Activated CD4-positive, alpha-beta memory T cell treated with anti-CD3 and anti-CD28 coated beads for 36 hours (primary cell): Measurements from ENCODE around the gene TMEM217. TPM values are rescaled to one million over a fixed set of nuclear protein-coding genes. Genes with fewer than 3 reads are reported as not detected.

Experiments used
- CTCF ChIA-PET: fragments of 350-600 bp; sonication (Branson Sonifier 250); formaldehyde crosslinking; loops from one replicate; lab custom pipeline; 2021; ENCODE audit warnings: antibody characterized with exemption, inconsistent platforms; lab: Charles Lee
- POLR2A ChIA-PET: fragments of 350-600 bp; sonication (Branson Sonifier 250); formaldehyde crosslinking; loops from one replicate; lab custom pipeline; 2021; ENCODE audit warnings: antibody characterized with exemption; lab: Charles Lee
- DNase-seq: peaks from one replicate; pipeline ENCODE4 v3.0.0-alpha.2; 2020
- H3K27ac Mint-ChIP-seq: one replicate; pipeline ENCODE4 v1.8.0; 2021; ENCODE audit warnings: mixed read lengths
- H3K27me3 Mint-ChIP-seq: one replicate; pipeline ENCODE4 v1.8.0; 2021; ENCODE audit warnings: mixed read lengths
- H3K36me3 Mint-ChIP-seq: one replicate; pipeline ENCODE4 v1.8.0; 2021; ENCODE audit warnings: mixed read lengths
- H3K4me1 Mint-ChIP-seq: one replicate; pipeline ENCODE4 v1.8.0; 2021; ENCODE audit warnings: low read depth, mixed read lengths
- H3K4me3 Mint-ChIP-seq: one replicate; pipeline ENCODE4 v1.8.0; 2021; ENCODE audit warnings: mild to moderate bottlenecking, mixed read lengths
- H3K9me3 Mint-ChIP-seq: one replicate; pipeline ENCODE4 v1.8.0; 2021; ENCODE audit warnings: mixed read lengths
- intact Hi-C: fragments of 100-400 bp; cut with micrococcal nuclease; formaldehyde crosslinking; loops from one replicate; pipeline ENCODE4 v1.15.1; 2023
- total RNA-seq, 2 experiments: library from RNA; stranded (reverse); gene quantifications; one replicate each; pipeline ENCODE4 v1.2.3, GENCODE V29; 2021

TMEM217 gene
- total RNA-seq, 2 experiments from 2014 or later, result 2.2 to 3.3 TPM

- intact Hi-C loops, result loop anchor here (1.0 kb wide), 4 partner anchors 20 to 91 kb away; no protein-coding TSS in a partner anchor
- Mint-ChIP-seq H3K4me1 (peaks cover 64% of the 10 kb centered on the region), H3K9me3 (no peaks in the 10 kb centered on the region), H3K27ac (peak overlapping the region; percentile 87), H3K27me3 (no peaks in the 10 kb centered on the region), H3K36me3 (peaks cover 2% of the 10 kb centered on the region), H3K4me3 (peak overlapping the region; percentile 86)
- DNase-seq, result no peak
- ChIA-PET POLR2A (interaction anchor here (1.0 to 3.4 kb wide), 3 partner anchors 18 to 173 kb away, joined by 3 to 19 read pairs (median 4); partner anchors contain the start of gene CMTR1), CTCF (no interaction called here)
Measured at GRCh38 chr6:37260040-37260439, 2.1 kb upstream of the TMEM217 start.

GRCh38 chr6:37259191-37259590, 1.2 kb upstream of the TMEM217 start:
- intact Hi-C loops, result loop anchor here (2.0 to 5.0 kb wide), 3 partner anchors 14 to 258 kb away; partner anchors contain the start of gene CCDC167
- Mint-ChIP-seq H3K9me3 (no peaks in the 10 kb centered on the region), H3K27me3 (no peaks in the 10 kb centered on the region), H3K27ac (peak overlapping the region; percentile 87), H3K4me3 (peak overlapping the region; percentile 86), H3K36me3 (peaks cover 2% of the 10 kb centered on the region), H3K4me1 (peaks cover 56% of the 10 kb centered on the region)
- ChIA-PET POLR2A (interaction anchor here (0.7 to 3.4 kb wide), 5 partner anchors 17 to 174 kb away, joined by 3 to 19 read pairs (median 3); partner anchors contain the start of genes CMTR1 and PIM1), CTCF (no interaction called here)
- DNase-seq, result no peak

- CTCF ChIA-PET, result interaction anchor here (1.3 kb wide), 2 partner anchors 19 to 207 kb away, joined by 4 to 5 read pairs; no protein-coding TSS in a partner anchor
- POLR2A ChIA-PET, result interaction anchor here (0.6 to 3.4 kb wide), 13 partner anchors 12 to 383 kb away, joined by 3 to 19 read pairs (median 4); partner anchors contain the start of genes CMTR1 and MTCH1
- DNase-seq, result no peak
- Mint-ChIP-seq H3K4me3 (peak overlapping the region; percentile 86), H3K9me3 (no peaks in the 10 kb centered on the region), H3K36me3 (peaks cover 2% of the 10 kb centered on the region), H3K27ac (peak overlapping the region; percentile 87), H3K4me1 (peaks cover 52% of the 10 kb centered on the region), H3K27me3 (no peaks in the 10 kb centered on the region)
- intact Hi-C loops, result loop anchor here (2.0 to 5.0 kb wide), 3 partner anchors 14 to 259 kb away; partner anchors contain the start of gene CCDC167
Measured at GRCh38 chr6:37258405-37259105, 611 bp upstream of the TMEM217 start.

- peaks cover 41% of the 10 kb centered on the region for H3K4me1 Mint-ChIP-seq
- intact Hi-C loops, result loop anchor here (1.0 to 5.0 kb wide), 3 partner anchors 35 to 260 kb away; partner anchors contain the start of gene CCDC167
- no peaks in the 10 kb centered on the region for H3K9me3 Mint-ChIP-seq
- CTCF ChIA-PET, result interaction anchor here (0.7 to 1.3 kb wide), 5 partner anchors 57 to 435 kb away, joined by 3 to 6 read pairs (median 4); partner anchors contain the start of gene PIM1
- peaks cover 2% of the 10 kb centered on the region for H3K36me3 Mint-ChIP-seq
- H3K27me3 Mint-ChIP-seq, result no peaks in the 10 kb centered on the region
- H3K4me3 Mint-ChIP-seq, result peak overlapping the region; percentile 86
- peak overlapping the region; percentile 87 for H3K27ac Mint-ChIP-seq
- DNase-seq, result no peak
- POLR2A ChIA-PET, result interaction anchor here (0.6 to 3.4 kb wide), 12 partner anchors 9 to 1191 kb away, joined by 3 to 19 read pairs (median 4); partner anchors contain the start of gene MTCH1
Measured at GRCh38 chr6:37257320-37257633, 667 bp downstream of the TMEM217 start.

- no peaks in the 10 kb centered on the region for H3K9me3 Mint-ChIP-seq
- H3K4me1 Mint-ChIP-seq, result peaks cover 40% of the 10 kb centered on the region
- DNase-seq, result no peak
- H3K4me3 Mint-ChIP-seq, result peak overlapping the region; percentile 86
- no peak overlapping the region for H3K27ac Mint-ChIP-seq
- no peaks in the 10 kb centered on the region for H3K27me3 Mint-ChIP-seq
- ChIA-PET POLR2A (interaction anchor here (0.6 to 3.4 kb wide), 11 partner anchors 9 to 1190 kb away, joined by 3 to 19 read pairs (median 4); partner anchors contain the start of gene MTCH1), CTCF (interaction anchor here (0.8 to 1.1 kb wide), 3 partner anchors 58 to 239 kb away, joined by 3 to 6 read pairs (median 6); partner anchors contain the start of gene PIM1)
- intact Hi-C loops, result loop anchor here (1.0 to 5.0 kb wide), 3 partner anchors 35 to 260 kb away; partner anchors contain the start of gene CCDC167
- H3K36me3 Mint-ChIP-seq, result peaks cover 2% of the 10 kb centered on the region
Measured at GRCh38 chr6:37256692-37257319, 1.1 kb downstream of the TMEM217 start.

GRCh38 chr6:37254881-37255280, 3.1 kb downstream of the TMEM217 start:
- no peak for DNase-seq
- Mint-ChIP-seq H3K27me3 (no peaks in the 10 kb centered on the region), H3K9me3 (no peaks in the 10 kb centered on the region), H3K4me1 (peaks cover 25% of the 10 kb centered on the region), H3K4me3 (no peak overlapping the region), H3K27ac (no peak overlapping the region), H3K36me3 (no peaks in the 10 kb centered on the region)
- intact Hi-C loops, result loop anchor here (5.0 kb wide), 2 partner anchors 242 to 262 kb away; partner anchors contain the start of gene CCDC167
- ChIA-PET CTCF (no interaction called here), POLR2A (no interaction called here)

GRCh38 chr6:37253486-37254007, 4.4 kb downstream of the TMEM217 start:
- Mint-ChIP-seq H3K4me1 (peaks cover 14% of the 10 kb centered on the region), H3K36me3 (no peaks in the 10 kb centered on the region), H3K9me3 (no peaks in the 10 kb centered on the region), H3K4me3 (no peak overlapping the region), H3K27ac (no peak overlapping the region), H3K27me3 (no peaks in the 10 kb centered on the region)
- ChIA-PET POLR2A (no interaction called here), CTCF (no interaction called here)
- no peak for DNase-seq
- intact Hi-C loops, result no loop called here

- intact Hi-C loops, result no loop called here
- Mint-ChIP-seq H3K27ac (no peak overlapping the region), H3K4me1 (peaks cover 3% of the 10 kb centered on the region), H3K9me3 (no peaks in the 10 kb centered on the region), H3K36me3 (no peaks in the 10 kb centered on the region), H3K4me3 (no peak overlapping the region), H3K27me3 (no peaks in the 10 kb centered on the region)
- ChIA-PET POLR2A (no interaction called here), CTCF (no interaction called here)
- no peak for DNase-seq
Measured at GRCh38 chr6:37251211-37251780, 6.6 kb downstream of the TMEM217 start.

- CTCF ChIA-PET, result no interaction called here
- DNase-seq, result no peak
- POLR2A ChIA-PET, result no interaction called here
- H3K27ac Mint-ChIP-seq, result no peak overlapping the region
- no peaks in the 10 kb centered on the region for H3K36me3 Mint-ChIP-seq
- no peak overlapping the region for H3K4me3 Mint-ChIP-seq
- no peaks in the 10 kb centered on the region for H3K27me3 Mint-ChIP-seq
- H3K4me1 Mint-ChIP-seq, result peaks cover 22% of the 10 kb centered on the region
- intact Hi-C loops, result loop anchor here (5.0 kb wide), 2 partner anchors 188 to 273 kb away; partner anchors contain the start of gene CMTR1
- no peaks in the 10 kb centered on the region for H3K9me3 Mint-ChIP-seq
Measured at GRCh38 chr6:37244430-37245310, 13.3 kb downstream of the TMEM217 start.

- H3K4me3 Mint-ChIP-seq, result no peak overlapping the region
- H3K9me3 Mint-ChIP-seq, result no peaks in the 10 kb centered on the region
- H3K27ac Mint-ChIP-seq, result no peak overlapping the region
- H3K4me1 Mint-ChIP-seq, result peaks cover 25% of the 10 kb centered on the region
- ChIA-PET POLR2A (no interaction called here), CTCF (no interaction called here)
- intact Hi-C loops, result loop anchor here (5.0 kb wide), 2 partner anchors 188 to 273 kb away; partner anchors contain the start of gene CMTR1
- no peak for DNase-seq
- no peaks in the 10 kb centered on the region for H3K36me3 Mint-ChIP-seq
- H3K27me3 Mint-ChIP-seq, result no peaks in the 10 kb centered on the region
Measured at GRCh38 chr6:37243816-37244370, 14.1 kb downstream of the TMEM217 start.
